ENCODE data around the gene MREG.

The MREG gene

GRCh38 chr2:215951558-215951957 lies 61.8 kb downstream of the MREG start:
- TF ChIP-seq, protein P1, sequence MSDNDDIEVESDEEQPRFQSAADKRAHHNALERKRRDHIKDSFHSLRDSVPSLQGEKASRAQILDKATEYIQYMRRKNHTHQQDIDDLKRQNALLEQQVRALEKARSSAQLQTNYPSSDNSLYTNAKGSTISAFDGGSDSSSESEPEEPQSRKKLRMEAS (IDR thresholded peaks at IDR 0.05), result no peak
- TF ChIP-seq, protein P2, sequence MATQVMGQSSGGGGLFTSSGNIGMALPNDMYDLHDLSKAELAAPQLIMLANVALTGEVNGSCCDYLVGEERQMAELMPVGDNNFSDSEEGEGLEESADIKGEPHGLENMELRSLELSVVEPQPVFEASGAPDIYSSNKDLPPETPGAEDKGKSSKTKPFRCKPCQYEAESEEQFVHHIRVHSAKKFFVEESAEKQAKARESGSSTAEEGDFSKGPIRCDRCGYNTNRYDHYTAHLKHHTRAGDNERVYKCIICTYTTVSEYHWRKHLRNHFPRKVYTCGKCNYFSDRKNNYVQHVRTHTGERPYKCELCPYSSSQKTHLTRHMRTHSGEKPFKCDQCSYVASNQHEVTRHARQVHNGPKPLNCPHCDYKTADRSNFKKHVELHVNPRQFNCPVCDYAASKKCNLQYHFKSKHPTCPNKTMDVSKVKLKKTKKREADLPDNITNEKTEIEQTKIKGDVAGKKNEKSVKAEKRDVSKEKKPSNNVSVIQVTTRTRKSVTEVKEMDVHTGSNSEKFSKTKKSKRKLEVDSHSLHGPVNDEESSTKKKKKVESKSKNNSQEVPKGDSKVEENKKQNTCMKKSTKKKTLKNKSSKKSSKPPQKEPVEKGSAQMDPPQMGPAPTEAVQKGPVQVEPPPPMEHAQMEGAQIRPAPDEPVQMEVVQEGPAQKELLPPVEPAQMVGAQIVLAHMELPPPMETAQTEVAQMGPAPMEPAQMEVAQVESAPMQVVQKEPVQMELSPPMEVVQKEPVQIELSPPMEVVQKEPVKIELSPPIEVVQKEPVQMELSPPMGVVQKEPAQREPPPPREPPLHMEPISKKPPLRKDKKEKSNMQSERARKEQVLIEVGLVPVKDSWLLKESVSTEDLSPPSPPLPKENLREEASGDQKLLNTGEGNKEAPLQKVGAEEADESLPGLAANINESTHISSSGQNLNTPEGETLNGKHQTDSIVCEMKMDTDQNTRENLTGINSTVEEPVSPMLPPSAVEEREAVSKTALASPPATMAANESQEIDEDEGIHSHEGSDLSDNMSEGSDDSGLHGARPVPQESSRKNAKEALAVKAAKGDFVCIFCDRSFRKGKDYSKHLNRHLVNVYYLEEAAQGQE (IDR thresholded peaks at IDR 0.05; ENCODE audit: low read depth), result no peak
- TF ChIP-seq YY1 (IDR thresholded peaks at IDR 0.05; ENCODE audit: low read depth), result no peak
- TF ChIP-seq NFIC (IDR thresholded peaks at IDR 0.05), result no peak
- TF ChIP-seq TCF12 (IDR thresholded peaks at IDR 0.05; ENCODE audit: low read depth), result no peak
- no peak for TF ChIP-seq CEBPB (IDR thresholded peaks at IDR 0.05)
- no peak for TF ChIP-seq EP300 (IDR thresholded peaks at IDR 0.05; ENCODE audit: borderline replicate concordance)
- no peak for TF ChIP-seq TEAD4 (IDR thresholded peaks at IDR 0.05)
- no peak for TF ChIP-seq EGR1 (IDR thresholded peaks at IDR 0.05)
- no peak for TF ChIP-seq TAF1 (IDR thresholded peaks at IDR 0.05; ENCODE audit: low read depth)
- TF ChIP-seq USF1 (IDR thresholded peaks at IDR 0.05), result no peak
- TF ChIP-seq ZBTB7A (IDR thresholded peaks at IDR 0.05; ENCODE audit: low read depth), result no peak
- TF ChIP-seq RAD21 (IDR thresholded peaks at IDR 0.05; ENCODE audit: low read depth), result no peak
- TF ChIP-seq FOXM1 (IDR thresholded peaks at IDR 0.05; ENCODE audit: borderline replicate concordance, low read depth), result no peak

DNA sequence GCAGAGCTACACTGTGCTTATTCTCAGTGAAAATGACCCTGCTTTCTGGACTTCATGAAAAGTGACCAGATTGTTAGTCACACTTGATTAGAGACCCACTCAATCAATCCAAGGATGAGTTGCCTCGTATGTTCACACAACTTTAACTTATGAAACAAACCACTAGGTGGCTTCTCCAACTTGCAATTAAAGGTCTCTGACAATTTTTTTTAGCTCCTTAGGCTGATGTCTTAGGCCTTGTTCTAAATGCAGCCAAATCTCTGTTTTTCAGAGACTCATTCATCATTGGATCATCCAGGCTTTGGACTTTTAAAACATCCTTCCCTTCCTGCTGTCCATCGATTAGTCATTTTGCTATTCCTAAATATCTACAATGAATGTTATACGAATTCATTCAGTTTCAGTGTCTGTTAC lies 63.4 kb downstream of the MREG start:
- TF ChIP-seq TEAD4 (IDR thresholded peaks at IDR 0.05), result no peak
- TF ChIP-seq RAD21 (IDR thresholded peaks at IDR 0.05; ENCODE audit: low read depth), result peak; percentile 42; the same call in 1 of the 2 replicates

- TF ChIP-seq, protein P2 (IDR thresholded peaks at IDR 0.05; ENCODE audit: low read depth), result no peak
- TF ChIP-seq TEAD4 (IDR thresholded peaks at IDR 0.05) (no peak), TCF12 (IDR thresholded peaks at IDR 0.05; ENCODE audit: low read depth) (no peak), FOXM1 (IDR thresholded peaks at IDR 0.05; ENCODE audit: borderline replicate concordance, low read depth) (no peak), CEBPB (IDR thresholded peaks at IDR 0.05) (no peak), YY1 (IDR thresholded peaks at IDR 0.05; ENCODE audit: low read depth) (no peak), TAF1 (IDR thresholded peaks at IDR 0.05; ENCODE audit: low read depth) (no peak), NFIC (IDR thresholded peaks at IDR 0.05) (no peak), ZBTB7A (IDR thresholded peaks at IDR 0.05; ENCODE audit: low read depth) (no peak), EGR1 (IDR thresholded peaks at IDR 0.05) (no peak), RAD21 (IDR thresholded peaks at IDR 0.05; ENCODE audit: low read depth) (no peak)
Measured at GRCh38 chr2:215948051-215948450, 65.3 kb downstream of the MREG start.

- TF ChIP-seq ZBTB7A (IDR thresholded peaks at IDR 0.05; ENCODE audit: low read depth) (no peak), USF1 (IDR thresholded peaks at IDR 0.05) (no peak), EP300 (IDR thresholded peaks at IDR 0.05; ENCODE audit: borderline replicate concordance) (no peak), CREB1 (IDR thresholded peaks at IDR 0.05; ENCODE audit: low read depth) (no peak), TEAD4 (IDR thresholded peaks at IDR 0.05) (no peak), EGR1 (IDR thresholded peaks at IDR 0.05) (no peak), FOXM1 (IDR thresholded peaks at IDR 0.05; ENCODE audit: borderline replicate concordance, low read depth) (no peak), TCF12 (IDR thresholded peaks at IDR 0.05; ENCODE audit: low read depth) (no peak), NFIC (IDR thresholded peaks at IDR 0.05) (no peak), RAD21 (IDR thresholded peaks at IDR 0.05; ENCODE audit: low read depth) (no peak), TAF1 (IDR thresholded peaks at IDR 0.05; ENCODE audit: low read depth) (no peak), CEBPB (IDR thresholded peaks at IDR 0.05) (no peak)
- TF ChIP-seq, protein P1 (IDR thresholded peaks at IDR 0.05), result no peak
Measured at GRCh38 chr2:215946586-215946985, 66.8 kb downstream of the MREG start.

DNA sequence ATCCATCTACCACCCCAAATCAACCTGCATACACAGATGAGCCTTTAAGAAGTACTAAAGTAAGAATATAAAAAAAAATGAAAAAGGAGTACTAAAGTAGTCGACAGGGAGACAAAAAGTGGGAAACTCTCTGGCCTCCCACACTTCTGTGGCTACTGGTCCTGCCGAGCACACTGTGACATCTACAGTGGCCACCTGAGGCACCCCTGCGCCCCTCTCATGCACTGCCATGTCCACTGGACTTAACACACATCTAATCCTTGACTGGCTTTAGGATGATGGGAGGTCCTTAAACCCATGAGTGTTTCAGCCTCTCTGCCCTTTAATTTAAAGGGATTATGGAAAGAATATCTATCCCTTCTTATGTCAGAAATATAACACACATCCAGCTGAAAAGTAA lies 71.2 kb downstream of the MREG start:
- TF ChIP-seq TEAD4 (IDR thresholded peaks at IDR 0.05) (no peak), RAD21 (IDR thresholded peaks at IDR 0.05; ENCODE audit: low read depth) (no peak), TCF12 (IDR thresholded peaks at IDR 0.05; ENCODE audit: low read depth) (no peak), YY1 (IDR thresholded peaks at IDR 0.05; ENCODE audit: low read depth) (no peak)

- TF ChIP-seq USF1 (IDR thresholded peaks at IDR 0.05), result no peak
- TF ChIP-seq CREB1 (IDR thresholded peaks at IDR 0.05; ENCODE audit: low read depth), result no peak
- TF ChIP-seq, protein P1 (IDR thresholded peaks at IDR 0.05), result no peak
- TF ChIP-seq TCF12 (IDR thresholded peaks at IDR 0.05; ENCODE audit: low read depth), result no peak
- TF ChIP-seq NFIC (IDR thresholded peaks at IDR 0.05), result no peak
Measured at GRCh38 chr2:215941726-215942125, 71.6 kb downstream of the MREG start.
